Subcutaneous abdominal adipose tissue (tissue), 5 donors: ENCODE data around the gene MAEL.
A peak's percentile ranks its signal among the peaks of the same experiment; 100 is the strongest.
"Not testable (repeated sequence)": the region's sequence is repeated elsewhere in the genome, so short reads cannot be mapped to it uniquely, and the experiment has no call there.

Experiments used
- H3K27ac ChIP-seq: one replicate; pipeline ENCODE4 v1.7.0; 2013; ENCODE audit warnings: low read depth, mild to moderate bottlenecking, inconsistent platforms, low read length, moderate library complexity
- H3K27me3 ChIP-seq, 5 donors: one replicate each; pipeline ENCODE4 v1.7.0; 2013; ENCODE audit warnings: low read length in 5 of 5, inconsistent platforms in 1 of 5; ENCODE audit not compliant: control insufficient read depth in 5 of 5, insufficient read depth in 4 of 5
- H3K36me3 ChIP-seq, 5 donors: one replicate each; pipeline ENCODE4 v1.7.0; 2013; ENCODE audit warnings: low read length in 5 of 5; ENCODE audit not compliant: control insufficient read depth in 5 of 5, insufficient read depth in 5 of 5
- H3K4me1 ChIP-seq, 5 donors: one replicate each; pipeline ENCODE4 v1.7.0; 2013; ENCODE audit warnings: low read length in 5 of 5, mild to moderate bottlenecking in 3 of 5, moderate library complexity in 1 of 5; ENCODE audit not compliant: control insufficient read depth in 5 of 5, insufficient read depth in 5 of 5
- H3K4me3 ChIP-seq, 5 donors: one replicate each; pipeline ENCODE4 v1.7.0; 2013; ENCODE audit warnings: low read length in 5 of 5, low read depth in 1 of 5
- H3K9ac ChIP-seq, 5 donors: one replicate each; pipeline ENCODE4 v1.7.0; 2013; ENCODE audit warnings: low read length in 5 of 5, mild to moderate bottlenecking in 4 of 5, moderate library complexity in 3 of 5
- H3K9me3 ChIP-seq, 5 donors: one replicate each; pipeline ENCODE4 v1.7.0; 2013; ENCODE audit warnings: low read length in 5 of 5; ENCODE audit not compliant: control insufficient read depth in 5 of 5
- donor health status: healthy.
- donor health status: healthy.
- donor health status: healthy.
- donor health status: healthy.
- donor health status: healthy.

Gene MAEL

GRCh38 chr1:167011560-167012191, 22.6 kb downstream of the MAEL start:
- Histone ChIP-seq H3K9me3 (no peaks in the 10 kb centered on the region), H3K4me3 (no peak overlapping the region), H3K27me3 (peaks cover 0 to 2% (median 0%) of the 10 kb centered on the region in 5 donors), H3K36me3 (no peaks in the 10 kb centered on the region), H3K27ac (no peak overlapping the region), H3K9ac (no peak overlapping the region), H3K4me1 (no peaks in the 10 kb centered on the region)

- H3K9me3 ChIP-seq: no peaks in the 10 kb centered on the region
- H3K27me3 ChIP-seq: peaks cover 0 to 2% (median 0%) of the 10 kb centered on the region in 5 donors
- H3K4me1 ChIP-seq: no peaks in the 10 kb centered on the region
- no peak overlapping the region for H3K27ac ChIP-seq
- no peak overlapping the region for H3K9ac ChIP-seq
- no peak overlapping the region for H3K4me3 ChIP-seq
- no peaks in the 10 kb centered on the region for H3K36me3 ChIP-seq
Observed at GRCh38 chr1:167012570-167012969, 23.5 kb downstream of the MAEL start.

GRCh38 chr1:167013108-167013929, 24.2 kb downstream of the MAEL start:
- H3K36me3 ChIP-seq: no peaks in the 10 kb centered on the region
- H3K9ac ChIP-seq: no peak overlapping the region
- H3K4me3 ChIP-seq: no peak overlapping the region
- peaks cover 0 to 2% (median 0%) of the 10 kb centered on the region in 5 donors for H3K27me3 ChIP-seq
- no peaks in the 10 kb centered on the region for H3K4me1 ChIP-seq
- H3K27ac ChIP-seq: no peak overlapping the region
- no peaks in the 10 kb centered on the region for H3K9me3 ChIP-seq

- peaks cover 0 to 2% (median 0%) of the 10 kb centered on the region in 5 donors for H3K27me3 ChIP-seq
- H3K9me3 ChIP-seq: no peaks in the 10 kb centered on the region
Observed at GRCh38 chr1:167016100-167016750, 27.1 kb downstream of the MAEL start.

GRCh38 chr1:167022384-167022783, 33.3 kb downstream of the MAEL start:
- no peaks in the 10 kb centered on the region for H3K9me3 ChIP-seq
- H3K4me3 ChIP-seq: no peak overlapping the region
- no peaks in the 10 kb centered on the region for H3K27me3 ChIP-seq
- no peaks in the 10 kb centered on the region for H3K36me3 ChIP-seq
- H3K9ac ChIP-seq: no peak overlapping the region
- H3K4me1 ChIP-seq: no peaks in the 10 kb centered on the region
- no peak overlapping the region for H3K27ac ChIP-seq

More at GRCh38 chr1:167016100-167016750, 27.1 kb downstream of the MAEL start:
- Histone ChIP-seq H3K27ac (no peak overlapping the region), H3K4me1 (no peaks in the 10 kb centered on the region), H3K4me3 (no peak overlapping the region), H3K36me3 (no peaks in the 10 kb centered on the region), H3K9ac (no peak overlapping the region)

GRCh38 chr1:167029553-167029952, 40.5 kb downstream of the MAEL start:
- H3K27me3 ChIP-seq, H3K9ac ChIP-seq, H3K36me3 ChIP-seq, H3K9me3 ChIP-seq, H3K4me3 ChIP-seq, H3K4me1 ChIP-seq, H3K27ac ChIP-seq: not testable (repeated sequence)

GRCh38 chr1:167033646-167034045, 44.6 kb downstream of the MAEL start:
- Histone ChIP-seq H3K9me3 (no peaks in the 10 kb centered on the region), H3K27me3 (no peaks in the 10 kb centered on the region), H3K27ac (no peak overlapping the region), H3K36me3 (no peaks in the 10 kb centered on the region), H3K9ac (no peak overlapping the region), H3K4me1 (no peaks in the 10 kb centered on the region), H3K4me3 (no peak overlapping the region)

GRCh38 chr1:167043752-167044488, 54.8 kb downstream of the MAEL start:
- H3K4me3 ChIP-seq: peak overlapping the region; percentile 35 to 59 (median 46)
- H3K27me3 ChIP-seq: peaks cover 0 to 7% (median 0%) of the 10 kb centered on the region in 5 donors
- H3K9me3 ChIP-seq: no peaks in the 10 kb centered on the region
- peaks cover 0 to 11% (median 7%) of the 10 kb centered on the region in 5 donors for H3K4me1 ChIP-seq
- no peak overlapping the region for H3K27ac ChIP-seq
- no peaks in the 10 kb centered on the region for H3K36me3 ChIP-seq
- H3K9ac ChIP-seq: peak overlapping the region in 1 of 5 donors; percentile 52

GRCh38 chr1:167051907-167052306, 62.8 kb downstream of the MAEL start:
- Histone ChIP-seq H3K9me3 (no peaks in the 10 kb centered on the region), H3K27me3 (peaks cover 0 to 13% (median 5%) of the 10 kb centered on the region in 5 donors), H3K9ac (no peak overlapping the region), H3K4me3 (no peak overlapping the region), H3K36me3 (no peaks in the 10 kb centered on the region), H3K27ac (no peak overlapping the region), H3K4me1 (no peaks in the 10 kb centered on the region)
